NB4 (cell line): ENCODE results near the gene TMEM221.
"Not testable (repeated sequence)": the region's sequence is repeated elsewhere in the genome, so short reads cannot be mapped to it uniquely, and the experiment has no call there.

Experiments
- DNase-seq: peaks from one replicate; pipeline ENCODE4 v3.0.0; 2010; ENCODE audit warnings: low read depth
- H3K4me3 ChIP-seq: one replicate; pipeline ENCODE4 v1.5.1; 2011; ENCODE audit warnings: mild to moderate bottlenecking, low read depth, low read length, moderate library complexity
- CTCF ChIP-seq: IDR thresholded peaks from one replicate; pipeline ENCODE4 v1.5.1; 2012; ENCODE audit warnings: low read depth, low read length
- MAX ChIP-seq: IDR thresholded peaks from 2 replicates; pipeline ENCODE4 v1.6.1; 2011; ENCODE audit warnings: low read depth, low read length
- MYC ChIP-seq: IDR thresholded peaks from 2 replicates; pipeline ENCODE4 v1.6.1; 2011; ENCODE audit warnings: low read depth, low read length
- POLR2A ChIP-seq: IDR thresholded peaks from 2 replicates; pipeline ENCODE4 v1.6.1; 2011; ENCODE audit warnings: mild to moderate bottlenecking; ENCODE audit not compliant: insufficient read length; ENCODE audit errors: extremely low read depth

The TMEM221 gene

GRCh38 chr19:17483605-17484002, 35.1 kb upstream of the TMEM221 start:
- no peak for DNase-seq
- no peak for TF ChIP-seq POLR2A
- no peak for TF ChIP-seq CTCF
- TF ChIP-seq MAX = no peak
- no peak for TF ChIP-seq MYC
- H3K4me3 ChIP-seq = no peak overlapping the region

GRCh38 chr19:17482877-17483604, 34.6 kb upstream of the TMEM221 start:
- TF ChIP-seq CTCF (no peak), POLR2A (no peak), MAX (no peak)
- DNase-seq = no peak
- no peak overlapping the region for H3K4me3 ChIP-seq

GRCh38 chr19:17481986-17482385, 33.5 kb upstream of the TMEM221 start:
- no peak overlapping the region for H3K4me3 ChIP-seq
- DNase-seq = no peak
- TF ChIP-seq MAX = no peak
- no peak for TF ChIP-seq CTCF
- no peak for TF ChIP-seq POLR2A
- no peak for TF ChIP-seq MYC

- H3K4me3 ChIP-seq = no peak overlapping the region
- TF ChIP-seq MAX (no peak), POLR2A (no peak), MYC (no peak), CTCF (no peak)
- DNase-seq = peak; percentile 61
These were observed 30.9 kb upstream of the TMEM221 start for GRCh38 chr19:17479325-17479791.

- no peak overlapping the region for H3K4me3 ChIP-seq
- TF ChIP-seq MYC = no peak
- TF ChIP-seq MAX = peak; percentile 3; the same call in 1 of the 2 replicates
- DNase-seq = peak; percentile 78
These were observed 27.2 kb upstream of the TMEM221 start for GRCh38 chr19:17475541-17476115.

GRCh38 chr19:17475011-17475540, 26.6 kb upstream of the TMEM221 start:
- DNase-seq = not testable (repeated sequence)

More at GRCh38 chr19:17475011-17475540, 26.6 kb upstream of the TMEM221 start:
- not testable (repeated sequence) for H3K4me3 ChIP-seq
